IPS-20b (cell line): Measurements from ENCODE around the gene NCK2.
"Not testable (repeated sequence)": the region's sequence is repeated elsewhere in the genome, so short reads cannot be mapped to it uniquely, and the experiment has no call there.

ENCODE experiments used
- H3K27ac ChIP-seq: one replicate; pipeline ENCODE4 v1.5.1; 2013; ENCODE audit warnings: low read length
- H3K27me3 ChIP-seq: 2 replicates; pipeline ENCODE4 v1.6.1; 2013; ENCODE audit warnings: mild to moderate bottlenecking, low read length, inconsistent platforms; ENCODE audit not compliant: insufficient read depth
- H3K36me3 ChIP-seq: 2 replicates; pipeline ENCODE4 v1.6.1; 2013; ENCODE audit warnings: low read depth, mild to moderate bottlenecking, inconsistent platforms, low read length, moderate library complexity; ENCODE audit not compliant: insufficient read depth
- H3K4me1 ChIP-seq: 2 replicates; pipeline ENCODE4 v1.6.1; 2013; ENCODE audit warnings: mild to moderate bottlenecking, control low read depth, inconsistent platforms, low read length, moderate library complexity; ENCODE audit not compliant: insufficient read depth
- H3K4me3 ChIP-seq: 2 replicates; pipeline ENCODE4 v1.5.1; 2013; ENCODE audit warnings: mild to moderate bottlenecking, low read length, inconsistent platforms
- H3K9ac ChIP-seq: 2 replicates; pipeline ENCODE4 v1.6.1; 2013; ENCODE audit warnings: low read depth, mild to moderate bottlenecking, inconsistent platforms, low read length, moderate library complexity
- H3K9me3 ChIP-seq: 2 replicates; pipeline ENCODE4 v1.6.1; 2013; ENCODE audit warnings: mild to moderate bottlenecking, low read depth, low read length, inconsistent platforms; ENCODE audit not compliant: insufficient read depth

The NCK2 gene

DNA sequence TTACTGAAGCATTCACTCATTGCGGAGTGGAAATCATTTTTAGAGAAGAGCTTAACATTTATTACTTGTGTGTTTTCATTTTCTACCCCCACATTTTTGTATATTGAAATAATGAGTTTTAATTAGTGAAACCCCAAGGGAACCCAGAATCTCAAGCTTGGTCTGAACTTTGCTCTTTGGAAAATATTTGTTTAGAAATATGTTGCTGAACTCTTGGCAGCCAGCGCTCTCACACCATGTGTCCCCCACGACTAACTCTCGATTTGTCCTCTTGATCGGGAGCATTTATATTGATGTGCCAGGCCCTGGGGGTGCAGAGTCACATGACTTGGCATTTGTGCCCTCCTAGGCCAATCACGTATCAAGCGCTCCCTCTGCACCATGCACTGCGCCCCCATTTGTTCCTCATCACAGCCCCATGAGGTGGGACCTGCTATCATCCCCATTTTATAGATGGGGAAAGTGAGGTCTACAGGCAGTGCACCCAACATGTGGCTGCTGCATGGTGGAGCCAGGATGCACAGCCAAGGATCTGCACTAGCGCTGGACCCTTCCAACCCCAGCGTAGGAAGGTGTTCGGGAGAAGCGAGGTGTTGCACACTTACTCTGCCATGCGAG lies 149.7 kb downstream of the NCK2 start:
- Histone ChIP-seq H3K36me3 (0 out of 2 replicates have a peak, but pooled peaks cover 18% of the 10 kb centered on the region), H3K4me3 (no peak overlapping the region), H3K27me3 (no peaks in the 10 kb centered on the region), H3K9me3 (peaks cover 5% of the 10 kb centered on the region; the same call in 1 of the 2 replicates), H3K4me1 (no peaks in the 10 kb centered on the region), H3K9ac (no peak overlapping the region), H3K27ac (no peak overlapping the region)

- H3K4me1 ChIP-seq = no peaks in the 10 kb centered on the region
- H3K27ac ChIP-seq = no peak overlapping the region
- H3K36me3 ChIP-seq = 0 out of 2 replicates have a peak, but pooled peaks cover 18% of the 10 kb centered on the region
- no peak overlapping the region for H3K4me3 ChIP-seq
- no peaks in the 10 kb centered on the region for H3K27me3 ChIP-seq
- H3K9me3 ChIP-seq = peaks cover 5% of the 10 kb centered on the region; the same call in 1 of the 2 replicates
- no peak overlapping the region for H3K9ac ChIP-seq
Measured at GRCh38 chr2:105895990-105896764, 151.5 kb downstream of the NCK2 start.

DNA sequence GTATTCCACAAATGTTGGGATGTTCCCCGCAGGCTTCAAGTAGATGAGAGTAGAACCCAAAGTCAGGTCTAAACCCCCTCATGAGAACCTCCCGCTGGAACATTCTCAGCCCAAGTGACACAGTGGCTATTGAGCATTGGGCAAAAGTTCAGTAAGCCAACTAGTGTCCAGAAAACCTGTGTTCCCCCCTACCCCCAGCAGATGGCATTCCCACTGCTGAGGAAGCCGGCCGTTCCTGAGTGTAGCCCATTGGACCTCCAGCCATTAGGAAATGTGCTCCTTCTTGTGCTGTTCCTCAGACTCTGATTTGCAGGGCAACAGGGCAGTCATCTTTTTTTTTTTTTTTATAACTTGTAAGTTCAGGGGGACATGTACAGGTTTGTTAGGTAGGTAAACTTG lies 152.1 kb downstream of the NCK2 start:
- Histone ChIP-seq H3K27ac (no peak overlapping the region), H3K27me3 (no peaks in the 10 kb centered on the region), H3K36me3 (0 out of 2 replicates have a peak, but pooled peaks cover 18% of the 10 kb centered on the region), H3K4me3 (no peak overlapping the region), H3K4me1 (no peaks in the 10 kb centered on the region), H3K9me3 (peaks cover 5% of the 10 kb centered on the region; the same call in 1 of the 2 replicates), H3K9ac (no peak overlapping the region)

DNA sequence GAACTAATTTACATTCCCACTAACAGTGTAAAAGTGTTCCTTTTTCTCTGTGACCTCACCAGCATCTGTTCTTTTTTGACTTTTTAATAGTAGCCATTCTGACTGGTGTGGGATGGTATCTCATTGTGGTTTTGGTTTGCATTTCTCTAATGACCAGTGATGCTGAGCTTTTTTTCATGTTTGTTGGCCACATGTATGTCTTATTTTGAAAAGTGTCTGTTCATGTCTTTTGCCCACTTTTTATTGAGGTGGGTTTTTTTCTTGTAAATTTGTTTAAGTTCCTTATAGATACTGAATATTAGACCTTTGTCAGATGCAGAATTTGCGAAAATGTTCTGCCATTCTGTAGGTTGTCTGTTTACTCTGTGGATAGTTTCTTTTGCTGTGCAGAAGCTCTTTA lies 153.0 kb downstream of the NCK2 start:
- not testable (repeated sequence) for H3K4me1 ChIP-seq, H3K27me3 ChIP-seq, H3K27ac ChIP-seq, H3K9ac ChIP-seq, H3K4me3 ChIP-seq, H3K9me3 ChIP-seq
- 0 out of 2 replicates have a peak, but pooled peaks cover 18% of the 10 kb centered on the region for H3K36me3 ChIP-seq

DNA sequence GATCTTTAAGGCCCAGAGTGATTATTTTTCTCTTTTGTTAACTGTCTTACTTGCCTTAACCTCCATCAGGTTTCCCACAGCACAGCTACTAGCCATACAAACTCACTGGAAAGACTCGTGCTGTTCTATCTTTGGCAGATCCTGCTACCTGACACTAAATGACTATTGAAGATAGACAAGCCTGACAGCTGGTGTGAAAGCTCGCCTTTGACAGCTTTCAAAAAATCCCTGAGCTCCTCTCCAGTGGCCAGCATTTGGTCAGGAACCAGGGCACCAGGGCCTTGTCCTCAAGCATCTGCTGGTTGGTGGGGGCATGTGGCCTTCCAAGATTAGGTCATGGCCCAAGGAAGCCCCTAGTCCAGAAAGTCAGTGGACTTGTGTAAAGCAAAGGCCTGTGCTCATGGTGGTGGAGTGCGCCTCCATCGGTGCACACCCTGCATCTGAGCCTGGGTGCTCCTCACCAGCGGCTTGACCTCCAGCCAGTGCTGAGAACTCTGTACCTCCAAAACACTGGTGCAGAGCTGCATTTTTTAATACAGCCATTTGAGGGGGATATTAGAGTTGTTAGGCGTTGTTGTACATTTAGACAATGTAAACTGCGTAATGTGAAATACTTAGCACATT lies 158.5 kb downstream of the NCK2 start:
- peaks cover 3% of the 10 kb centered on the region; the same call in 1 of the 2 replicates for H3K9me3 ChIP-seq
- H3K27ac ChIP-seq = no peak overlapping the region
- H3K27me3 ChIP-seq = no peaks in the 10 kb centered on the region
- no peak overlapping the region for H3K9ac ChIP-seq
- no peaks in the 10 kb centered on the region for H3K36me3 ChIP-seq
- H3K4me3 ChIP-seq = no peak overlapping the region
- no peaks in the 10 kb centered on the region for H3K4me1 ChIP-seq

GRCh38 chr2:105904938-105905337 lies 160.2 kb downstream of the NCK2 start:
- H3K4me3 ChIP-seq = no peak overlapping the region
- H3K9ac ChIP-seq = no peak overlapping the region
- no peaks in the 10 kb centered on the region for H3K4me1 ChIP-seq
- H3K36me3 ChIP-seq = no peaks in the 10 kb centered on the region
- no peaks in the 10 kb centered on the region for H3K9me3 ChIP-seq
- H3K27ac ChIP-seq = no peak overlapping the region
- H3K27me3 ChIP-seq = no peaks in the 10 kb centered on the region

- Histone ChIP-seq H3K4me3 (no peak overlapping the region), H3K4me1 (no peaks in the 10 kb centered on the region), H3K27me3 (no peaks in the 10 kb centered on the region), H3K27ac (no peak overlapping the region), H3K36me3 (no peaks in the 10 kb centered on the region), H3K9me3 (no peaks in the 10 kb centered on the region), H3K9ac (no peak overlapping the region)
Measured at GRCh38 chr2:105906481-105906880, 161.8 kb downstream of the NCK2 start.

- Histone ChIP-seq H3K36me3 (no peaks in the 10 kb centered on the region), H3K9ac (no peak overlapping the region), H3K4me1 (no peaks in the 10 kb centered on the region), H3K27me3 (no peaks in the 10 kb centered on the region), H3K27ac (no peak overlapping the region), H3K9me3 (no peaks in the 10 kb centered on the region), H3K4me3 (no peak overlapping the region)
Measured at GRCh38 chr2:105907184-105907583, 162.5 kb downstream of the NCK2 start.

DNA sequence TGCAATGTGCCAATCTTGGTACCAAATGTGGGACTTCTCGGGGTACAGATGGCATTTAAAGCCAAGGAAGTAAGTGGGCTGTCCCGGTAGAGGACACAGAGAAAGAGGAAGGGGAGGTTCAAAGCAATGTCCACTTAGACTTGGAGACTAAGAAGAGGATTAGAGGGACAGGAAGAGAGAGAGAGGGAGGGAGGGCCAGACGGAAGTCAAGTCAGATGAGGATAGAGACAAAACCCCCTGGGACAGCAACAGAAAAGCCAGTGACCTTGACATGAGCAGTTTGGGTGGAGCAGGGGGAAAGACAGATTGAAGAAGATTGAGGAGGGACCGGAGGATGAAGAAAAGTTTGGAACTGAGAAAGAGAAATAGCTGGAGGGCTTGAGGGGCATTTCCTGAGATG lies 164.5 kb downstream of the NCK2 start:
- H3K4me3 ChIP-seq = no peak overlapping the region
- H3K9me3 ChIP-seq = no peaks in the 10 kb centered on the region
- H3K27me3 ChIP-seq = no peaks in the 10 kb centered on the region
- H3K4me1 ChIP-seq = no peaks in the 10 kb centered on the region
- H3K27ac ChIP-seq = no peak overlapping the region
- no peak overlapping the region for H3K9ac ChIP-seq
- no peaks in the 10 kb centered on the region for H3K36me3 ChIP-seq

DNA sequence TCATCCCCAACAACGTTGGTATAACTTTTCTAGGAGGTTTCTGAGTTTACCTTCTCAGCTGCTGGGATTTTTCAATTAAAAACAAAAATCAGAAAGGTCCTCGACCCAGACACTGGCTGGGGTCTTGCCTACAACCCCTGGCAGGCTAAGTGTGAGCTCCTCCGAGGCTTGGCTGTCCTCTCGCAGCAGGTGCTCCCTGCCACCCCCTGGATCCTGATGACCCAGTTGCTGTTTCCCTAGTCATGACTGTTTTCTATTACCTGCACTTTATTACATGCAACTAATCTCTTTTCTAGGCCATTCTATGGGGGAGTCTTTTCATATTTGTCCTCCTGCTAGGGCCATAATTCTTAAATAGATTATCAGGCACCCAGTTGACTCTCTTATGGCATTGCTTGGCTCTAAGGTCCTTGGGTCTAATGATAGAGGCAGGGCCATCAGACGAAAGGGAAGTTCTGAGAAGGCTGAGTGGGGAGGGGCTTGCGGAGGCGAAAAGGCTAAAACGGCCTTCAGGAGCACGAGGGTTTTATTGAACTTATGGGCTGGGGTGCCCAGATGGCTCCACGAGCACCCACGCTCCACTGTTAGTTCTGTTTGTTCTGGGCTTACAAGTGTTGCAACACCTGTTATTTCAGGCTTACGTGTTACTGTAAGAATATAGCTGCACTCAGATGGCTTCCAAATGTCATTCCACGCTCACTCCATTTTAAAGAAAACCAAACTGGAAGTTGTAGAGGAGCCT lies 166.0 kb downstream of the NCK2 start:
- H3K9ac ChIP-seq = no peak overlapping the region
- H3K4me1 ChIP-seq = no peaks in the 10 kb centered on the region
- H3K36me3 ChIP-seq = no peaks in the 10 kb centered on the region
- no peak overlapping the region for H3K27ac ChIP-seq
- no peak overlapping the region for H3K4me3 ChIP-seq
- no peaks in the 10 kb centered on the region for H3K9me3 ChIP-seq
- no peaks in the 10 kb centered on the region for H3K27me3 ChIP-seq

GRCh38 chr2:105911425-105911824 lies 166.7 kb downstream of the NCK2 start:
- Histone ChIP-seq H3K4me3 (no peak overlapping the region), H3K36me3 (no peaks in the 10 kb centered on the region), H3K27me3 (no peaks in the 10 kb centered on the region), H3K4me1 (no peaks in the 10 kb centered on the region), H3K9ac (no peak overlapping the region), H3K27ac (no peak overlapping the region), H3K9me3 (no peaks in the 10 kb centered on the region)
